Cerebellar cortex (tissue), 1 donor: ENCODE data around the gene KITLG.
"Not testable (repeated sequence)": the region's sequence is repeated elsewhere in the genome, so short reads cannot be mapped to it uniquely, and the experiment has no call there.

Experiments used
- DNase-seq: peaks from one replicate; pipeline ENCODE4 v3.0.0-alpha.2; 2015; ENCODE audit warnings: low spot score

Gene KITLG, protein sequence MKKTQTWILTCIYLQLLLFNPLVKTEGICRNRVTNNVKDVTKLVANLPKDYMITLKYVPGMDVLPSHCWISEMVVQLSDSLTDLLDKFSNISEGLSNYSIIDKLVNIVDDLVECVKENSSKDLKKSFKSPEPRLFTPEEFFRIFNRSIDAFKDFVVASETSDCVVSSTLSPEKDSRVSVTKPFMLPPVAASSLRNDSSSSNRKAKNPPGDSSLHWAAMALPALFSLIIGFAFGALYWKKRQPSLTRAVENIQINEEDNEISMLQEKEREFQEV

DNA sequence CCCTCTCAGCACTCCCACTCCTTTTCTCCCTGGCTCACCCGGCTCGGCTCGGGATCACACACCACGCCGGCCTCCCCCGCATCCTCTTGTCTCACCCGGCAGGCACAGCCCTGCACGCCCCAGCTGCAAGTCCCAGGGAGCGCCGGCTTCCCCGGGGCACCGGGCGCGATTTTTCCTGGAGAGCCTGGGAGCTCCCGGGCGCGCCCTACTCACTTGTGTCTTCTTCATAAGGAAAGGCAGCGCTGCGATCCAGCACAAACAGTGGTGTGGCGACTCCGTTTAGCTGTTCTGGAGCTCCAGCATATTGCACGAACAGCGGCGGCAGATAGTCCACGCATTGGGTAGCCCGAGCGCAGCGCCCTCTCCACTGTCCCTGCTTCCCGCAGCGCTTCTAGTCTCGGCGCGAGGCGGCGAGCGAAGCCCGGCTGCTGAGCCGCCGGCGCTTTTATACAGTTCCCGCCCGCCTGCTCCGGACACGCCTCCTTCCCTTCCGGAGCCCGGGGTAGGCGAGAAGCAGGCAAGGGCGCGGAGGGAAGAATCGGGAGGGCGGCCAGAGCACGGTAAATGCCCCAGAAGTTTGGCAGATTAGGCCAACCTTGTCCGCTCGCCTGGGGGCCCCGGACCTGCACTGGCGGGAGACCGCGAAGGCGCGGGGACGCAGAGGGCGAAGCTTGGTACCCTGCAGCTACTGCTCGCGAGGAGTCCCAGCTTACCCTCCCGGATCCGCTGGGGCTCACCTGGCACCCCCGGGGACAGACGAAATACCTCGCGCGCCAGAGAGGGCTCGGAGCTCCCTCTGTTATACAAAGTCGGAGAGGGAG is at the start of gene KITLG:
KITLG (minus strand) TSS at position 421 of the 821 bp plus-strand sequence; CDS start at position 228, 193 bp downstream.
- peak; percentile 12 for DNase-seq

DNA sequence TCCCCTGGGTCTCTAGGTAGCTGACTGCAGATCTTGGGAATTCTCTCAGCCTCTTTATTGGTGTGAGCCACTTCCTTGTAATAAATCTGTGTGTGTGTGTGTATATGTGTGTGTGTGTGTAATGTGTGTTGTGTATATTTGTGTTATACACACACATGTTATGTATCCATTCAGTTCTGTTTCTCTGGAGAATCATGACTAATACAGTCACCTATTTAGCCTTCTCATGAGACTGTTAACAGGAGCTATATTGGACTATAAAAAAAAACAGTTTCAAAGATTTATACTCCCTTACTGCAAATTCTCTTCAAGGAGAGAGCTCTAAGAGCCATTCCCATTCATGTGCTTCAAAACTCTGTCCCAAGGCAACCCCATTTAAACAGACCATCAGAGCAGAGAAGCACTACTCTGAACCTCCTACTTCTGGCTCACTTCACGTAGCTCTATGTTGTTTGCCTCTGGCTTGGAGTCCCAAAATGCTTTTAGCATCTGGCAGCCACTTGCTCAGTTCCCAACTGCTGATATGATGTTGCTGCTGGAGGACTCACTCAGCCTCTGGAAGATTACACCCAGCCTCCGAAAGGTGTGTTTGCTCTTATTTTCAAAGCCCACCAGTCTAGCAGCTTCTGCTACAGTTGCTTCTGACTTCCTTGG is 48.7 kb upstream of the KITLG start:
- no peak for DNase-seq

DNA sequence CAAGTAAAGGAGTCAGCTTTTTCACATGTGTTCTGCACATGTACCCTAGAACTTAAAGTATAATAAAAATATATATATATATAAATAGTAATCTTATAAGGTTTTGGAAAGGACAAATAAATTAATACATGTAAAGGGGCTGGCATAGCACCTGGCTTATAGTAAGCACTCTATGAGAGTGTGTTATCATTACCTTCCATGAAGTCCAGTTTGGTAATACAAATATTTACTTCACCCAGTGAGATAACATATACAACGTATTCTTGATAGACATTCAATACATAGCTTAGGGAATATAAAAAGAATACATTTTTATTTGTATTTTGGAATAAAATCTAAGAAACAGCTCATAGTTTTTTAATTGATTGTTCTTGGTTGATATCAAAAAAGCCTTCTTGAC is 47.8 kb upstream of the KITLG start:
- DNase-seq = not testable (repeated sequence)

DNA sequence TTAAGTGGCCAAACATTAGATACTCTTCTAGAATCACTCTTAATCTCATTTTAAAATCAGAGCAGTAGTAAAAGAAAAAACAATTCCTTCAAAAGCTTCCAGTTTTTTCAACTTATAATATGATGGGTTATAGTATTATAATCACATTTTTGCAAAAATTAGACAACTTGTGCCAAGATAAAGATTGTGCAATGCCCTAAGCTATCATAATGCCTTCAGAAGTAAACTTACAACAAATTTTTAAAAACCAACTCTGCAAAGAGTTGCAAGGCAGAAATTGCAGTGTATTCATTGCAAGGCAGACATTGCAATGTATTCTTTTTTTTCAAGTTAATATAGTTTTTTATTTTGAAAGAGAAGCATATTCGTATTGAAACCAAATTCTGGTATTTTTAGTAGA is 47.2 kb upstream of the KITLG start:
- no peak for DNase-seq

DNA sequence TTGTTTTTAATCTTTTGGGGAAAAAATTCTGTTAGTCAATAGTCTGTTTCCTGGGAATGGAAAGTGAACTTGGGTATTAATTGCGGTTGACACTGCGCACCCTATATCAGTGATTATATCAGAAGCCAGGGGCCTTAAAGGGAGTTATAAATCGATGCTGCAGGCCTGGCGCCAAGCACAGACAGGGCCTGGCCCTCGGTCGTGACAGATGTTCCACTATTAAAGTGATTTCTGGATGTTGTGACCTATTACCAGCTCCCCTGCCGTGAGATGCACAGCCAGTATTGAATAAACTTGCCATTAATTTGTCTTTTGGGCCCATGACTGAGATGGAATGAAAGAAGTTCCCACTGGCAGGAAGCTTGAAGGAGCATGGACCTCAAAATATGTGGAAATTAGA is 45.1 kb upstream of the KITLG start:
- no peak for DNase-seq

DNA sequence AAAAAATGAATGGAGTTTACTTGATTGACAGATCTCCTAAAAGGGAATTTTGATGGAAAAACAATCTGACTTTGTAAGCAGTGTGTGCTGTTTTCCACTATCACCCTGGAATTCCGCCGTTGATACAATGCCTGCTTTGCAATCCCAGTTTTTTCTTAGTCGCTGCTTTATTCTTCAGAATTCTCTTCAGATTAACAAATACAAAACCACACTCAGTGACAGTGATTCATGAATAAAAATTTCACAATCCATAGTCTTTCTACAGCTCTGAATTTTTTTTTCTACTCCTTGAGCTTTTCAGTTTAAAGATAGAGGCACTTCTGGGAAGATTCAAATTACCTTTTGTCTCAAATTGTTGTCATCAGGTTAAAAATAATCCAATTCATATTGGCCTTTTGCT is 44.6 kb upstream of the KITLG start:
- no peak for DNase-seq

DNA sequence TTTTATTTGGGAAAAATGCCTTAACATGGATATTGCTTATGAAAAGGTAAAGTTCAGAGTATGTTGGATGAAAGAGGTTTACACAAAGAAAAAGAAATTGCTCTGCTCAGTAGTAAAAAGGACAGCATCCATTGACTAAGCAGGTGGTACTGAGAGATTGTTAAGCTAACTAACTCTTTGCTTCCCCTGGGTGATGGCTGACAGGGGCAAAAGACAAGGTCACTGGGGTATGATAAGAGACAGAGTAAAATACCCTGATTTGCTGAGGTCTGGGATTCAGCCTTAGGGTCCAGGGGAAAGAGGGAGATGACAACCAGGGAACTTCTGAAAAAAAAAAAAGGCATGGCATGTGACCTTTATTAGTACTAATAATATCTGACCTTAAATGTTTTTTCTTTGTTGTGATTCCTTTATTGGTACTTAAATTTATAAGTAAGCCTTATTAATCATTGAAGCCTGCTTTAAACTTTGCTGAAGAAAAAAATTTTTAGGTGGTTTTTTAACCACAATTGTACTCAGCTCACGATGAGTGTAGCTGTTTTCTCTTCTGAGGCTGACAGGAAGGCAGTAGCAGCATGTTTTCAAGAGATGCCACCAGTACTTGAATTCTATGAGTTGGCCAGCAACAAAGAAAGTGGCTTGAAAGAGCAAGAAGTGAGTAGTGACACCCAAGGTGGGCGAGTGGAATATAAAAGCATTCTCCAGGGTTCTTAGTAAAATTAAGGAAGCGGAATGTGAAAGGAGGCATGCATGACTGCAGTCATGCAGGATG is 43.7 kb upstream of the KITLG start:
- DNase-seq = no peak

DNA sequence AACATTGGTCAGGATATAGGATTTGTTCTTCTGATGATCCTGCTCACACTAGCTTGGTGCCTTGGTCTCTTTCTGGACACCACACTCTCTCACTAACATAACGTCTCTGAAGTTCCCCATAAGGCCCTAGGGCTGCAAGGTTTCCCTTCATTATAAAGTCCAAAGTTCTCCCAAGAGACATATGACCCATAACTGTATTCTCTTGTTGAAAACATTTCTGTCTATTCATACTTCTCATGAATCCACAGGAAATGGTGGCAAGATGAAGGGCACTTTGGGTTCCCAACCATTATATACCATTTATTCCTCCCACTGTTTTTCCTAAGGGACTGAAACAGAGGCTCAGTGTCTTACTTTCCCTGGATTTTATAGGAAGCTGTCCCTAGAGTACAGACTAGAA is 37.1 kb upstream of the KITLG start:
- no peak for DNase-seq

DNA sequence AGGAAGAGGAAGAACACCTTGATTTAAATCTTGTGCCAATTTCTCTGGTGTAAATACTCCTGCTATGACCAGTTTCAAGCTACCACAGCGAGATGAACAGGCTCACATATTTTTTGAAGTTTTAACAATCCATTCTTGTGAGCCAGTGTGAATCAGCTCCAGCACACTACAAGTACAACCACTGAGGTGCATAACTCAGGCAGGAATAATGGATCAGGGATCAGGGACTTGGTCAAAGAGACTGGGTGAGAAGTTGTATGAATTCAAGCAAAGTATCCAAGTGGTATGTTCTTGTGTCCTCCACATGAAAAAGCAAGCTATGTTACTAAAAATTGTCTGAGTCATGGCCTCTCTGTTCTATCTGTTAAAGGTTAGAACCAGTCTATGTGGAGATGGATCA is 35.2 kb upstream of the KITLG start:
- DNase-seq = no peak

DNA sequence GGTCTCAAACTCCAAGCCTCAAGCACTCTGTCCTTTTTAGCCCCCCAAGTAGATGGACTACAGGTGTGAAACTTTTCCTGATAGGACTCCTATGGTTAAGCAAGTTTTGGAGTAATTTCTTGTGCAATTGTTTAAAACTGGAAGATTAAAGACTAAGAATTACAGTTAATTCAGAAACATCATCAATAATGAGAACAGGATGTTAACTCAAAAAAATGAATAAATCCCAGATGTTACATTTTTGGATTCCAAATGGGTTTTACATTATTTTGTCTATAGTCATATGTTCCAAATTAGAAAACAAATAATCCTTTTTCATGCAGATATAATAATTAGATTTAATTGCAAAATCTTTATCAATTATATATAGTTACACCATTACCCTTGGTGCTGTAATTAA is 24.4 kb upstream of the KITLG start:
- DNase-seq = no peak

DNA sequence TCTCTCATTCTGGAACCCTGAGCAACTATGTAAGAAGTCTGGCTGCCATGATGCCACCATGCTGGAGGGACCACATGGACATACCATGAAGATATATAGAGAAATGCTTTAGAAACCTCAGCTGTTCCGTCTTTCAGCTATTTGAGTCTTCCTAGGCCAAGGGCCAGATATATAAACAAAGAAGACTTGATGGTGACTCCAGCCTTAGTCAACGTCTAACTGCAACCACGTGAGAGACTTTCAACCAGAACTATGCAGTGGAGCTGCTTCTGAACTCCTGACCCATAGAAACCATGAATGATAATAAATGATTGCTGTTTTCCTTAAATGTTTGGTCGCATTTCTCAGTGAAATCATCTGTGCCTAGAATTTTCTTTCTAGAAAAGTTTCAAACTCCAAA is 20.0 kb upstream of the KITLG start:
- DNase-seq = no peak

DNA sequence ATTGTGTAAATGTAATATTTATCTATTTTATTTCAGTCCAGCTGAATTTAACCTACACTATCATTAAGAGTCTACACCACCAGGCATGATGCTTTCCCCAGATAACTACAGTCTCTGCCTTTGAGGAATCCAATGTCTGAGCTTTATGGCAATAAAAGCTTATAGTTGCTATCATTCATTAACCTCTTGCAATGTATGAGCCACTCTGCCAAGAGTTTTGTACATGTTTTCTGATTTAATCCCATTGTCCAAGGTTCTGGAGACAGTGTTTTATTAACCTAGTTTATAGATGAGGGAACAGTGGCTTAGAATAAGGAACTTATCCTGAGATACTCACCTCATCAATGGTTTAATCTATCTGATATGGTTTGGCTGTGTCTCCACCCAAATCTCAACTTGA is 17.1 kb upstream of the KITLG start:
- DNase-seq = no peak

DNA sequence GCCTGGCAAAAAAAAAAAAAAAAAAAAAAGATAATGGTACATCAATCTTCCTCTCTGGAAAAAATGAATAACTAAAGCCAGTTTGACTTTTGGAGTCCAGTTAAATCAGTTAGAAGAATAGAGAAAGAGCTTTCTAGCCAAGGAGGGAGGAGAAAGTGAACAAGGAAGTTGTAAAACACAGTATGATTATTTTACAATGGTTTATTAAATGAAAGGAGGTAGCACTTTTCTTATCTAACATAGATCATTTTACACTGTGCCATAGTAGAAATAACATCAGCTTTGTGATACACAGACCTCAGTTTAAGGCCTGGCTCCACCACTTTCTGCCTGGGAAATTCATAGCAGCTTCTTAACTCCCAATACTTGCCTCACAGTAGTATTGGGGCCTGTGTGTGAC is 15.4 kb upstream of the KITLG start:
- DNase-seq = no peak

DNA sequence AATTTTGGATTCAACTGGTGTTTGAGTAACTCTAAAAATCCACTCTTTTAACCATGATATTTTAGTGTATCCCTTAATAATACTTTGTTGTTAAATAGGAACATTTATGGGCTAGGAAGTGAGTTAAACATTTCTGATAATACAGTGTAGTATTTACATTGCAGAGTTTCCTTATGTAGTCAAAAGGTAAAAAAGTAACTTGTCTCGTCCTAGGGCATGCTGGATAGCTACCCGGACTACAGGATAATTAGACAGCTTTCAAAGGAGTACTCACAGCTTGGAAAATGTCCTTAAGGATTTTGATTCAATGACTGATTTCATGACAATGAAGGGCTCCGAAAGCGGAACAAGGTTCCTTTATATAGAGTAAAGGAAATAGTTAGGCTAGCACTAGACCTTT is 14.5 kb upstream of the KITLG start:
- no peak for DNase-seq

DNA sequence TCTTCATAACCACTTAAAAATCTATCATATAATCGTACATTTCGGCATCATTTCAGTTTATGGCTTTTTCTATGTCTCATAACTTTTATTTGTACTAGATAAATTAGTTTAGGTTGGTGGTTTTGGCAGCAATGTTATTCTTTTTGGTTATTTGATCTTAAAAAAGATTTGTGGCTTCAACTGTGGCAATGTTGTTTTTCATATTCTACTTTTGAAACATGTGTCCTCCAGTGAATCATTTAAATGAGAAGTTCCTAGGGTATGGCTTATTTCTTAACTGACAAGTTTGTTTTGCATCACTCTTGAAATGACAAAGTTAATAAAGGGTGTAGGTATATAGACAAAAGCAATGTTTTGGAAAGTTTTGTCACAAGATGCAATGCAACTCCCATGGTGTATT is 11.1 kb upstream of the KITLG start:
- DNase-seq = no peak

DNA sequence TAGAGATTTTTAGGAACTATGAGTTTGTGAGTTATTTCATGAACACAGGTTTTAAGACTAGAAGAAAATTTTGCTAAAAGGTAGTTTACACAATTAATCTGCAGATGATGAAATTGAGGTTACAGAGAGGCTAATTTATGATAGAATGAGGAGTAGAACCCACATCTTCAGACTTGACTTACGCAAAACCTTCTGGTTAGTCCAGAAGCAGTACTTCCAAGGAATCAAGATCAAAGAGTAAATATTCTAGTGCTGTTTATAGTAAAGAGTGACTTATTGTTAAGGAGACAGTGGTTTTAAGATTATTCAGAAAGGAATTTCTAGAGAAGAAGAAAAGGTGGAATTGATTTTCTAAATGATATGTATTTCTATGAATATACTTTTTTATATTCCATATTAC is 10.6 kb upstream of the KITLG start:
- no peak for DNase-seq

DNA sequence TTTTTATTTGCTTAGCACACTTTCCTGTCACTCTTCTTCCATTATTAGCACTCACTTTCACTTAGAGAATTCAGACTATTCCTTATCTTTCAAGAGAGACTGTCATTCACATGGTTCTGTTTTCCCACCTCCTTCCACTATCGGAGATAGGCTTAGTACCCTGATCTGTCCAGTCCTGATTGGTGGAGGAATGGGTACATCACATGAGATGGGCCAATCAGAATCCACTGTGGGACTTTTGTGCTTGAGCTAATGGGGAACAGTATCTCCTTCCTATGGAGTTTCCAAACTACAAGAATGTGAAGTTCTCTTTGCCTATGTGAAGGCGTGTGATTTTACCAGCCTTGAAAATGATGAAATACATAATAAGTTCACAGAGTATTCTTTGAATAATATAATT is 4.8 kb upstream of the KITLG start:
- no peak for DNase-seq

DNA sequence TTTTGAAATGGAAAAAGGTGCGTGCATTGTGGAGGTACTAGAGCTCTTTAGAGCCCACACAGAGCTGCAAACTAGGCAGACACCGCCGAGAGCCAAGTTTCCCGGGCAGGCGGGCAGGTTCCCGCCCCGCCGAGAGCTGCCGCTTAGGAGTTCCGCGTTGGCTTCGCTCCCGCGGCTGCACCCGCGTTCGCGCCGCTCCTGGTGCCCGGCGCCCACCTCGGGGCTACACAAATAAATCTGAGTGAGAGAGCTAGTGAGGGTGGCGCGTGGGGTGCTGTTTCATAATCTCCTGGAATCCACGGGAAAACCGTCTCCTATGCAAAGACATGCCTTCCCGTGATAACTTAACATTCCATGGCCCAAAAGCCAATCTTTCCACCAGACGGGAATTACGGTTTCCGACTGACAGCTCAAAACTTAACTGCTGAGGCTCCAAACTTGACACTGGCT is 645 bp downstream of the KITLG start:
- DNase-seq = no peak

DNA sequence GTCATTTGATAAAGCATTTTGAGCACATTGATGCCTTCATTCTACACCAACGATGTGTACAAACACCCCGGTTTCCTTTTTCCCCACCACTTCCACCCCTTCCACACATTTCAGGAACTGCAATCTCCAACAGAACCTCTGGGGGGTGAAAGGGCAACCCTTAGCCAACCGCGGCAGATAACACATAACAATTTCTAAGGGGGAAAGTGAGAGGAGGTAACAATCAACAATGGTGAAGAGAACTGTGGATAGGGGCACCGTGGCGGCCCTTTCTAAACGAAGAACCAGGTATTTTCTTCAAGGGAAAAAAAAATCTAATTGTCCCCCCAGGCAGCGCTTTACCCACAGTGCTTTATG is 1.1 kb downstream of the KITLG start:
- no peak for DNase-seq

DNA sequence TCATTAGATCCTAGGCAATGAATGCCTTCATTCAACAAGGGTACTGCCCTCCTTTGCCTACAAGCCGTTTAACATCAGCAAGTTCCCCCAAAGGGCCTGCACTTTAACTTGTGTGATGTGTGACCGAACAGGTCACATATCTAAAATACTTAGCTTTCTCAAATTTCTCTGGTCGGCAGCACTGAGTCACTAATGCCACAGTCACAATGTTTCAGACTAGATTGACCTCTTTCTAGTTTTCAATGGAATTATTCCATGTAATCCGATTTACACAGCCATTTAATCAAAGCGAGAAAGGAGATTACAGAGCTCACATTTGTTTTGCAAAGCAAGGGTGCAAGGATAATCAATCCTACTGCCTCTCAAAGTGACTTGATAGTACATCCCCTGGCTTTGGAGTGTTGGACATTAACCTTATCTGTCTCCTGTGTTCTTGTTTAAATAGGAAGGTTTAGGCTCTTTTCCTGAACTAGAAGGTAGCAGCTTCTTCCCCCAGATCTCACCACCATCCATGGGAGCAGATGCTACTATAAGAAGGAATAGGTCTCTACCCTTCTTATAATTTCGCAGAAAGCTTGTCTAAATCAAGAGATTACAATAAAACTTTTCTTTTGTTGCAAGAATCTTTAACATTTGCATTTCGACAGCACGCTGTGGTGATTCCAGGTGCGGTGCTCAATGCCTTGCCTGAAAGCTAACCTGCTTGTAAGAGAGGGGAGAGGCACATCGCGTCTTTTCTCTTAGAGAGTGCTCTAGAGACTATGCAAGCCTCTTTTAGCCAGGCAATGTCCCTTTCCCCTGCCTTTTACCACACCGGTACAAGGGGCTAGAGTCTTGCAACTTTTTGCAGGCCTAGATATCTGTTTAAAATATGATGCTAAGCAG is 1.8 kb downstream of the KITLG start:
- DNase-seq = no peak

DNA sequence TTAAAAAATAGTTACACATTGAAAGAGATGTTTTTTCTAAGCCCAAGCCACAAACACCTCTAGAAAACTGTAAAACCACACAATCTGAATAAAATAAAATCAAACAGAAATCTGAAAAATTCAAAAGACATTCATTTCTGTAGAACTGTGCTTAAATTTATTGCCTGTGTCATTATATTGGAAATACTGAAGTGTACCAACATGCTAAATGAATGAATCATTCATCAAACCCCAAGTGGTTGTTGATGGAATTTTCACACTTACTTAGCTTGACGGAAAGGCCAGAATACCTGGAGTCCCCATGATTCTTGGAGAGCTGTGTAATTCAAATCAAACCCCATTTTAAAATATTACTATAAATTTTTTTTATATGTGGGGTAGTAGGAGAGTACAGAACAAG is 2.7 kb downstream of the KITLG start:
- DNase-seq = no peak
